Thoracic aorta (tissue), 2 donors: ENCODE measurements around the gene DRC3. TPM values are rescaled to one million over a fixed set of nuclear protein-coding genes. Genes with fewer than 3 reads are reported as not detected.

Experiments
- ATAC-seq: fragments of 150-250 bp; one replicate; pipeline ENCODE4 v1.8.0; 2017; ENCODE audit warnings: low read depth; ENCODE audit not compliant: insufficient number of reproducible peaks, low FRiP score
- DNase-seq: peaks from one replicate; pipeline ENCODE4 v3.0.0-alpha.2; 2020; ENCODE audit warnings: low spot score
- H3K27ac ChIP-seq, 2 donors: fragments of 200-600 bp; sonication (generic); 1 replicate in 1 of 2; 2 replicates in 1 of 2; pipeline ENCODE4 v1.5.1; 2016; ENCODE audit warnings: mild to moderate bottlenecking in 2 of 2, moderate library complexity in 2 of 2
- H3K27me3 ChIP-seq: fragments of 200-600 bp; sonication (generic); replicated peaks from 2 replicates; pipeline ENCODE4 v1.6.0; 2016; ENCODE audit warnings: mild to moderate bottlenecking; ENCODE audit not compliant: insufficient read depth
- H3K36me3 ChIP-seq: fragments of 200-600 bp; sonication (generic); one replicate; pipeline ENCODE4 v1.5.1; 2016
- H3K4me1 ChIP-seq, 2 donors: fragments of 200-600 bp; sonication (generic); 1 replicate in 1 of 2; 2 replicates in 1 of 2; pipeline versions ENCODE4 v1.5.1 to v1.6.0; 2016; ENCODE audit warnings: low read depth in 2 of 2, mild to moderate bottlenecking in 1 of 2; ENCODE audit not compliant: control insufficient read depth in 1 of 2
- H3K4me3 ChIP-seq: fragments of 200-600 bp; sonication (generic); 2 replicates; pipeline ENCODE4 v1.5.1; 2016; ENCODE audit warnings: mild to moderate bottlenecking
- H3K9me3 ChIP-seq: fragments of 200-600 bp; sonication (generic); 2 replicates; pipeline ENCODE4 v1.5.1; 2016
- CTCF ChIP-seq: fragments of 200-600 bp; sonication (generic); IDR thresholded peaks from one replicate; pipeline ENCODE4 v1.5.1; 2019; ENCODE audit warnings: antibody characterized with exemption
- total RNA-seq, 2 donors: library from RNA; depleted of rRNA; stranded (reverse); fragments of >200 nt; gene quantifications; one replicate each; pipeline versions ENCODE4 v1.1.0 to v1.2.3, GENCODE V29; 2016

The DRC3 gene
- total RNA-seq, 2 donors from 2014 or later = 0.27 to 2.3 TPM

- Histone ChIP-seq H3K36me3 (peaks cover 18% of the 10 kb centered on the region), H3K4me3 (no peak overlapping the region), H3K27ac (no peak overlapping the region), H3K9me3 (no peaks in the 10 kb centered on the region), H3K4me1 (peaks cover 0 to 4% of the 10 kb centered on the region in 2 donors), H3K27me3 (no peaks in the 10 kb centered on the region)
- ATAC-seq = no peak
- DNase-seq = no peak
- TF ChIP-seq CTCF = no peak
Measured at GRCh38 chr17:18014006-18014405, 41.3 kb downstream of the DRC3 start.

GRCh38 chr17:18015593-18015992 lies 42.9 kb downstream of the DRC3 start:
- Histone ChIP-seq H3K4me3 (no peak overlapping the region), H3K27me3 (no peaks in the 10 kb centered on the region), H3K4me1 (peaks cover 0 to 4% of the 10 kb centered on the region in 2 donors), H3K9me3 (no peaks in the 10 kb centered on the region), H3K27ac (no peak overlapping the region), H3K36me3 (peaks cover 18% of the 10 kb centered on the region)
- no peak for TF ChIP-seq CTCF
- DNase-seq = no peak
- ATAC-seq = no peak

- peaks cover 18% of the 10 kb centered on the region for H3K36me3 ChIP-seq
- H3K27me3 ChIP-seq = no peaks in the 10 kb centered on the region
- peaks cover 0 to 4% of the 10 kb centered on the region in 2 donors for H3K4me1 ChIP-seq
- TF ChIP-seq CTCF = no peak
- H3K27ac ChIP-seq = no peak overlapping the region
- H3K9me3 ChIP-seq = no peaks in the 10 kb centered on the region
- no peak for DNase-seq
- no peak overlapping the region for H3K4me3 ChIP-seq
- ATAC-seq = no peak
Measured at GRCh38 chr17:18016426-18016825, 43.8 kb downstream of the DRC3 start.

- no peak for TF ChIP-seq CTCF
- H3K9me3 ChIP-seq = no peaks in the 10 kb centered on the region
- peaks cover 0 to 4% of the 10 kb centered on the region in 2 donors for H3K4me1 ChIP-seq
- no peak overlapping the region for H3K4me3 ChIP-seq
- H3K36me3 ChIP-seq = peaks cover 18% of the 10 kb centered on the region
- H3K27me3 ChIP-seq = no peaks in the 10 kb centered on the region
- no peak overlapping the region for H3K27ac ChIP-seq
- ATAC-seq = no peak
- no peak for DNase-seq
Measured at GRCh38 chr17:18017958-18018357, 45.3 kb downstream of the DRC3 start.

- Histone ChIP-seq H3K36me3 (peaks cover 18% of the 10 kb centered on the region), H3K27me3 (no peaks in the 10 kb centered on the region), H3K27ac (no peak overlapping the region), H3K4me1 (peaks cover 0 to 4% of the 10 kb centered on the region in 2 donors), H3K4me3 (no peak overlapping the region), H3K9me3 (no peaks in the 10 kb centered on the region)
- TF ChIP-seq CTCF = no peak
- DNase-seq (no peak), ATAC-seq (no peak)
Measured at GRCh38 chr17:18018411-18018921, 45.8 kb downstream of the DRC3 start.
